Stimulated activated memory B cell treated with anti-CD40 and anti-IgM and Interleukin-4, amounts not matched to agents 10 μg/mL and 1 μg/mL and 100 μg/mL, for 72 hours (primary cell): ENCODE data around the gene CAMK2N2.

Experiments
- ATAC-seq: fragments of 150-1000 bp; cut with Tn5 transposase; 2 replicates; pipeline ENCODE4 v1.10.0; 2021
- H3K27ac Mint-ChIP-seq: one replicate; pipeline ENCODE4 v1.8.0; 2022; ENCODE audit warnings: mild to moderate bottlenecking, mixed read lengths
- H3K27me3 Mint-ChIP-seq: one replicate; pipeline ENCODE4 v1.8.0; 2022; ENCODE audit warnings: mixed read lengths
- H3K36me3 Mint-ChIP-seq: one replicate; pipeline ENCODE4 v1.8.0; 2022; ENCODE audit warnings: mixed read lengths
- H3K4me1 Mint-ChIP-seq: one replicate; pipeline ENCODE4 v1.8.0; 2022; ENCODE audit warnings: mixed read lengths
- H3K4me3 Mint-ChIP-seq: one replicate; pipeline ENCODE4 v1.8.0; 2022; ENCODE audit warnings: mild to moderate bottlenecking, moderate library complexity, mixed read lengths
- H3K9me3 Mint-ChIP-seq: one replicate; pipeline ENCODE4 v1.8.0; 2022; ENCODE audit warnings: mixed read lengths

The CAMK2N2 gene

DNA sequence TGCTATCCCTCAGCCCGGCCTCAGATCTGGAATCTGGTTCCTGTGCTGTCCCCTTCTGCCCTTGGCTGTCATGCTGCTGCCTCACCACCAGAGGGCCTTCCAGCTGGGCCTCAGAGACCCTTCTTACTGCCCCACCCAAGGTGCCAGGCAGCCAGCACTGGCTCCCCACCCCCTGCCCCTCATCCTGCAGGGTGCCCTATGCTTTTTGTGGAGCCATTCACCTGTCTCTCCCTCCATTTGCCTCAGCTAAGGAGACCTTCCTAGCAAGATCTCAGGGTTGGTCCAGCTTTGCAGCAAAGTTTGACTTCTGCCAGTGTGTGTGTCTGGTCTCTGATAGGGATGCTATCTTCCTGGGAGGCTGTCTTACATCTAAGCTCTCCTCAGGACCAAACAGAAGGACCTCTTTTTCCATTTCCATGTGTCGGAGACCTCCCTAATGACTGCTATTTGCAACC lies 33.8 kb downstream of the CAMK2N2 start:
- Mint-ChIP-seq H3K4me3 (no peak overlapping the region), H3K36me3 (no peaks in the 10 kb centered on the region), H3K27ac (no peak overlapping the region), H3K27me3 (peaks cover 84% of the 10 kb centered on the region), H3K4me1 (peaks cover 17% of the 10 kb centered on the region), H3K9me3 (no peaks in the 10 kb centered on the region)
- ATAC-seq: no peak

DNA sequence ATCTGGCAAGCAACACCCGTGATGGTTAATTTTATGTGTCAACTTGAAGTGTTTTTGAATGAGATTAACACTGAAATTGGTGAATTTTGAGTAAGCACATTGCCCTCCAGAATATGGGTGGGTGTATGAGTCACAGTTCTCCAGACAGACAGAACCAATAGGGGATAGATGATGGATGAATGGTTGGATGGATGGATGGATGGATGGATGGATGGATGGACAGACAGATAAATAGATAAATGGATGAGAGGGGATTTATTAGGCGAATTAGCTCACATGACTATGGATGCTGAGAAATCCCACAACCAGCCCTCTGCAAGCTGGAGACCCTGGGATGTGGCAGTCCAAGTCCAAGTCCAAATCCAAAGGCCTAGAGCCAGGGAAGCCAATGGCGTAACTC lies 37.4 kb downstream of the CAMK2N2 start:
- Mint-ChIP-seq H3K36me3 (no peaks in the 10 kb centered on the region), H3K27me3 (peaks cover 72% of the 10 kb centered on the region), H3K4me3 (no peak overlapping the region), H3K9me3 (no peaks in the 10 kb centered on the region), H3K4me1 (peaks cover 4% of the 10 kb centered on the region), H3K27ac (no peak overlapping the region)
- ATAC-seq: no peak

DNA sequence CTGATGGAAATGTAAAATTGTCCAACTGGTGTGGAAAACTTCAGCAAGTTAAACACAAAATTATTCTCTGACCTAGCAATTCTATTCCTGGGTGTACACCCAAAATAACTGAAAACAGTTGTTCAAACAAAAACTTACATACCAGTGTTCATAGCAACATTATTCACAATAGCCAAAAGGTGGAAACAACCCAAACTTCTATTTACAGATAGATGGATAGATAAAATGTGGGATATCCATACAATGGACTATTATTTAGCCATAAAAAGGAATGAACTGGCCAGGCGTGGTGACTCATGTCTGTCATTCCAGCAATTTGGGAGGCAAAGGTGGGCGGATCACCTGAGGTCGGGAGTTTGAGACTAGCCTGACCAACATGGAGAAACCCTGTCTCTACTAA lies 38.8 kb downstream of the CAMK2N2 start:
- no peak for ATAC-seq
- Mint-ChIP-seq H3K27ac (no peak overlapping the region), H3K27me3 (peaks cover 72% of the 10 kb centered on the region), H3K4me1 (no peaks in the 10 kb centered on the region), H3K36me3 (no peaks in the 10 kb centered on the region), H3K9me3 (no peaks in the 10 kb centered on the region), H3K4me3 (no peak overlapping the region)

DNA sequence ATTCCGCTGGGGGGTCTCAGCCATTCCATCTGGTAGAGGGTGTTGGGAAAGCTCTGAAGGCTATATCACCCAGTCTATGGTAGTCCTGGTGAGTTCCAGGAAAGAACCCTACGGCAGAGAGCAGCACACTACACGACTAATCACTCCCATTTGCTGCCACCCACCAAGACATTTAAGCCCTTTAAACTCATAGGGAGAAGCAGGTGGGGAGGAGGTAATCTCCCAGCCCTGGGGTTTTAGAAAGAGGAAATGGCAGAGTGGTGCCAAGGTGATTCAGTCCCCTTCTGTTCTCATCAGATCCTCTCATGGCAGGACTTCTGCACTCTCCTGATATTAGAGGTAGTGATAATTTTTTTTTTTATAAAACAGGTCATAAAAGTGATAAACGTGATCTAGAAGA lies 42.5 kb downstream of the CAMK2N2 start:
- Mint-ChIP-seq H3K4me1 (no peaks in the 10 kb centered on the region), H3K27ac (no peak overlapping the region), H3K36me3 (no peaks in the 10 kb centered on the region), H3K27me3 (peaks cover 54% of the 10 kb centered on the region), H3K4me3 (no peak overlapping the region), H3K9me3 (no peaks in the 10 kb centered on the region)
- ATAC-seq: no peak

DNA sequence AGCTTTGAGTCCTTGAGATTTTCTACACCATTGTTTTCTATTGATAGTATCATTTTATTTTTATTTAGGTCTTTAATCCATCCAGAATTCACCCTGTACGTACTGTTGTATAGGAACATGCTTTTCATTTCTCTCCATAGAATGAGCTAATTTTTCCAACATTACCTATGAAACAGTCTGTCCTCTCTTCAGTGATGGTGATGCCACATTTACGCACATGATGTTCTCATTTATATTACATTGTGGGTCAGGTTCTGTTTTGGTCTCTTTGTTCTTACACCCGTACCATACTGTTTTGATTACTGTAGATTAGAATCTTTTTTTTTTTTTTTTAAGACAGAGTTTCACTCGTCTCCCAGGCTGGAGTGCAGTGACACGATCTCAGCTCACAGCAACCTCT lies 49.6 kb downstream of the CAMK2N2 start:
- Mint-ChIP-seq H3K9me3 (no peaks in the 10 kb centered on the region), H3K4me3 (no peak overlapping the region), H3K27me3 (peaks cover 27% of the 10 kb centered on the region), H3K27ac (no peak overlapping the region), H3K36me3 (no peaks in the 10 kb centered on the region), H3K4me1 (no peaks in the 10 kb centered on the region)
- ATAC-seq: no peak

DNA sequence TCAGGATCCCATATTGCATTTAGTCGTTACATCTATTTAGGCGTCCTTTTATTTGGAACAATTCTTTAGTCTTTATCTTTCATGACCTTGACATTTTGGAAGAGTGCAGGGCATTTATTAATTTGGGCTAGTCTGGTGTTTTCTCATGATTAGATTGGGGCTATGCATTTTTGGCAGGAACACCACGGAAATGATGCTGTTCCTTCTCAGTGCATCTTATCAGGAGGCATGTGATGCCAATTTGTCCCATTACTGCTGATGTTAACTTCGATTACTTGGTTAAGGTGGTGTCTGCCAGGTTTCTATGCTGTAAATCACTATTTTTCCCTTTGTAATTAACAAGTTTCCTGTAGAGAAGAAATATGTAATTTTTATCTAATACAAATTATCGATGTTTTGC lies 50.1 kb downstream of the CAMK2N2 start:
- H3K27me3 Mint-ChIP-seq: peaks cover 31% of the 10 kb centered on the region
- no peaks in the 10 kb centered on the region for H3K4me1 Mint-ChIP-seq
- no peak overlapping the region for H3K4me3 Mint-ChIP-seq
- H3K9me3 Mint-ChIP-seq: no peaks in the 10 kb centered on the region
- no peak overlapping the region for H3K27ac Mint-ChIP-seq
- no peak for ATAC-seq
- no peaks in the 10 kb centered on the region for H3K36me3 Mint-ChIP-seq
